HG02571 (cell line): ENCODE measurements around the gene MED28.

Source experiments
- ATAC-seq: cut with Tn5 transposase; IDR thresholded peaks from one replicate; pipeline ENCODE4 v1.9.1; 2021; ENCODE audit warnings: mild to moderate bottlenecking, moderate library complexity; ENCODE audit not compliant: unreplicated experiment

MED28 gene

DNA sequence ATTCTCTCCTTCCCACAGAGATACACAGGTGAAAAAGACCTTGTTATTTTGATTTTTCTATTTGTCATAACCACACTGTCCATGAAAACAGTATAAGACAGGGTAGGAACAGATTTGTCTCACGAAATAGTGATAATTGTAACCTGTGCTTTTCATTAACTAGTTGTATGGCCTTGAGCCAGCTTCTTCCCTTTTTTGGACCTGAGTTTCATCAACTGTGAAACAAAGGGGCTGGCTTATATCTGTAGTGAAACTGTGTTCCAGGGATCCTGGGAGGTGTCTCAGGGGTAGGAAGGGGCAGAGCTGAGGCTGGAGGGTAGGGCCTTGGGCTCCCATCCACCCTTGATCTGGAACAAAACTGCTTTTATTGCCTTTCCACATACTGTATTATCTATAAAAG lies 50.9 kb downstream of the MED28 start:
- no peak for ATAC-seq

DNA sequence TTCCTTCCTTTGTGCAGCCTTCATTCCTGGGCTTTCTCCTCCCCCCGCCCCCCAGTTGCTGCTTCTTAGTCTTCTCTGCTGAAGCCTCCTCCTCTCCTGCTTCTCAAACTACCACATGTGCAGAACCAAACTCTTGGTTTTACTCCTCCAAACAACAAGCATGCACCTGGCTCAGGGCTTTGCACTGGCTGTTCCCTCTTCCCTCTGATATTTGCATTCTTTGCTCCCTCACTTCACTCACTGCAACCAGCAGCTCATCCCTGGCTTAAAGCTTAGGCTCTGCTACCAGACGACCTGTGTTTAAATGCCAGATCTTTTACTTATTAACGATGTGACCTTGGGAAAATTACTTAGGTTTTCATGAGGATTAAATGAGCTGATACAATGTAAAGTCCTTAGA lies 51.4 kb downstream of the MED28 start:
- no peak for ATAC-seq

DNA sequence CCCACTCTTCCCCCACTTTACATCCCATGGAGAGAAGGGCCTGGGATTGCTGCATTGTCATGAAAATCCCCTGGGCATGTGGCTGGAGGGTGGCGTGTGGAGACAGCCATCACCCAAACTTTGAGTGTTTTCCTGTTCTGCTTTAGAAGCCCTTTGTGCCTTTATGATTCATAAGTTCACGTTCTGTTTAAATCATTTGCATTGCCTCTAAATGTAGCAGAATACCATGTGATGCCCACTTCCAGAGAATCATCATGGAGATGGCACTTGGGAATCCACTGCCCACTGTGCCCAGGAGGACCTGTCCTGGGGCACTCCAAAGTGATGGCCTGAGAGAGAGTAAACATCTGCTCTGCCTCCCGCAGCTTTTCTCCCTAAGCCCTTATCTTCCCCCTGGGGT lies 52.8 kb downstream of the MED28 start:
- ATAC-seq = no peak

DNA sequence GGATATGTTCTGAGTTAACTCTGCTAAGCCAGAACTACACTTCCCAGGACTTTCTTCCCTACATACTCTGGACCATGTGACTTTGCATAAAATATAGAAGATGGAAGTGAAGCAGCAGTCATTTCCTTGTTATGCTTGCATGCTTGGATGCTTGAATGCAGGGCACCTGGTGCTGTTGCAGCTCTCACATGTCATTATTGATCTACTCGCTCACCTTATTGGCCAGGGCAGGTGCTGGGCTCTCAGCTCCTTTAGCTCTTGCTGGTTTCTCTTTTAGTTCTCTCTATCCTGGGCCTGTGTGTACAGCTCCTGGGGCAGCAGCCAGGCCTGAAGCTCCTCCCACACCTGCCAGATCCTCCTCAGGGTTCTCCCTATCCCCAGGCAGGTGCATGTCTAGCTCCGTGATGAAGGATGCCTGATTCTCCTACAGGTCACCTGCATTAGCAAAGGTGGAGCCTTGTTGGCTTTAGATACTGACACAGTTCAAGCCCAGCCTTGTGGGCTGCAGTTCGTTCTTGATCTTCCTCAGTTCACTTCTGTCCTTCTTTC lies 53.3 kb downstream of the MED28 start:
- ATAC-seq = no peak

DNA sequence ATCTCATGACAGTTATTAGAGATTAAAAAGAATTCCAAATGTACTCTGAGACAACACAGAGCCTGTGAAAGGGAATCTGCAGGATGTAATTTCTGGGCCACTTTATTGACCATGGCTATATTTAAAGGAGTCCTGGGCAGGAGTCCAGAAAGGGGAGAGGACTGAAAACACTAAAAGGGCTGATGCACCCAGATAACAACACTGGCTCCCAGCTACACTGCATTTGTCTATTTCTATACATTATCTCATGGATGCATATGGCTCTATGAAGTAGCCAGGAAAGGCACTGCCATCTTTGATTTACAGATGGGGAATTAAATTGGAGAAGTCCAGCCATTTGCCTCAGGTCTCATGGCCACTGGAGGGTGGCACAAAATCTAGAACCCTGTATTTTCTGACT lies 56.0 kb downstream of the MED28 start:
- ATAC-seq = no peak

DNA sequence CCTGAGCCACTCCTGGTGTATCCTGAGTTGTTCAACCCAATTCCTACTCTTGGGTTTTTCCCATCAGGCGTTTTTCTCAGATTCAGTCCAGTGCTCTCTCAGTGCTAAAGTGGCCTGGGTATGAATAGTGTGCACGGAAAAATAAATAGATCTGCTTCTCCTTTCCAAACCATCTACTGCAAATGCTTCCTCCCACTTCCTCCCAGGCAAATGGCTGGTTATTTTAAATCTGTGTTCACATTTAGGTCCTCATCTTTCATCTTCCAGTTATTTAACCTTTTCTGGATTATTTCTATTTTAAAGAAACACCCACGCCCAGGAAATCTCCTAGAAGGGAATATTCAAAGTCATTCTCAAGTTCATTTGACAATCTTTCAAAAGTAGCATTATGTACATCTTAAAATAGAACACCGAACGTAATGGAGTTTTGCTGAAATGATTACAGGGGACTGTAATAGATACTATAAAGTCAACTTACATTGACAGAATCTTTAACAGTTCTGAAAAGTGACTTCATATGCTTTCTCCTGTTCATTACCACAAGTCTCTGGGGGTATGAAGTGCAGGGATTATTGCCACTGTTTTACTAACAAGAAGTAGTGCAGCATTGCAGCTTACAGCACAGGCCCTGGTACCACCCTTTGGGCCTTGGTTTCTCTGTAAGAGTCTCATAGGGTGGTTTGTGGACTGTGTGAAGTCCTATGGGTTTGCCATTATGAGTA lies 66.3 kb downstream of the MED28 start:
- no peak for ATAC-seq

DNA sequence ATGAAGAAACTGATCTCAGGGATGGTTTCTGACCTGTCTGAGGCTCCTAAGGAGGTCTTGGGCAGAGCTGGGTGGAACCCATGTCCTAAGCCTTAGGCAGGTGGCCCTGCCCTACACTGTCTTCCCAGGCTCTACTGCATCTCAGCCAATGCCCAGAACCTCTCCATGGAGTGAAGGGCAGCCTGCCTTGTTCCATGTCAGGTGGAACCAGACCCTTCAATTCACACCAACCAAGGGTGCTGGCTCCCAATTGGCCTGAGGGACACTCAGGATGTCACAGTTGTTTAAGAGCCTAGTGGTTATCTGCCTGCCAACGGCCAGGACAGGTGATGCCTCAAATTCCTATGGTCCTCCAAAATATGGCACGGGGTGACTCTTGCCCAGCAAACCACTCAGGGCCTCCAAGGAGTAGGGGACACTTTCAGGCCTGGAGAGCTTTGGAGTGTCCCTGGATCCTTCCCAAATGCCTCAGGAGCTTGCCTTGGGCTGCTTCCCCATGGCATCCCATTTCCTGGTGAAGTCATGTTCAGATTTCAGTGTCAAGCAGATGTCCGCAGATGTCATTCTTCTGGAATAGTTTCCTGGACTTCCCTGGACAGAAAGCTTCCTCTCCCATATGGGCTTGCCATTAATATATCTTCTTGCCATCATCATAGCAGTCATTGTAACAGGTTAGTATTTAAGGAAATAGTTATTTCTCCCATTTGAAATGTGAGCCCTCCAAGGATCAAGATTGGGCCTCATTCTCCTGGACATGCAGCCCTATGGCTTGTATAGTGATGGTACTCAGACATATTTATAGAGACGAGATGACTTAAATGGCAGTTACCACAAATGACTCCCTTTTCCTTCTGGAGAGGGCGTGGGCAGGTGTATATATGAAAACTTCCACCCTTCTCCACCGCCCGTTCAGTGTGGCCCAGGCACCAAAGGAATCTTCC lies 67.1 kb downstream of the MED28 start:
- no peak for ATAC-seq

DNA sequence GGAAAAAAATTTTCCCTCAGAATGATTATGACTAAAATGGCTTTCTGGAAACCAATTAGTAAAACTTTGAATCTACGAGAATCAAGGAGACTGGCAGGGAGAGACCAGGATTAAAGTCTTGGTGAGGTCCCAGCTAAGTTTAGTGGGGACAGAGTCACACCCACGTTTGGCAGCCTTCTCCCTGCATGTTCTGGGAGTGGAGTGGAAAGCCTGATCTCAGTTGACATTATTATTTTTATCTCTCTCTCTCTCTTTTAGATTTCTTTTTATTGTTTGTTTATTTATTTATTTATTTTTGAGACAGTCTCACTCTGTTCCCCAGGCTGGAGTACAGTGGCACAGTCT lies 67.8 kb downstream of the MED28 start:
- ATAC-seq = no peak
